ENCODE data around the gene ARHGAP12. TPM values are rescaled to one million over a fixed set of nuclear protein-coding genes. Genes with fewer than 3 reads are reported as not detected.

ARHGAP12 gene
- polyA plus RNA-seq, 1 donor from 2014 or later = 62.6 TPM

- no peak overlapping the region for H3K4me3 ChIP-seq (ENCODE audit: low read length)
- H2AFZ ChIP-seq (ENCODE audit: low read depth, low read length) = no peak overlapping the region
- H3K79me2 ChIP-seq (replicated peaks; ENCODE audit: insufficient read depth, low read length) = no peaks in the 10 kb centered on the region
- no peaks in the 10 kb centered on the region for H3K9me2 ChIP-seq (ENCODE audit: insufficient read depth, low read length)
- H4K20me1 ChIP-seq (ENCODE audit: insufficient read depth) = no peaks in the 10 kb centered on the region
- no peaks in the 10 kb centered on the region for H3K27me3 ChIP-seq (ENCODE audit: insufficient read depth, low read depth, low read length)
- H3K36me3 ChIP-seq (ENCODE audit: insufficient read depth, low read length) = peaks cover under 1% of the 10 kb centered on the region
- H3K27ac ChIP-seq (ENCODE audit: low read length) = no peak overlapping the region
- H3F3A ChIP-seq (ENCODE audit: insufficient read depth, low read length, poor library complexity, severe bottlenecking) = no peaks in the 10 kb centered on the region
- H3K9me3 ChIP-seq (ENCODE audit: low read length) = no peaks in the 10 kb centered on the region
- H3K4me2 ChIP-seq (ENCODE audit: low read length) = no peak overlapping the region
- TF ChIP-seq REST (IDR thresholded peaks at IDR 0.05; ENCODE audit: borderline replicate concordance) (no peak), SMC3 (conservative IDR thresholded peaks at IDR 0.05; ENCODE audit: poor library complexity) (no peak), CTCF (IDR thresholded peaks at IDR 0.05; ENCODE audit: poor library complexity, severe bottlenecking) (no peak), TAF1 (IDR thresholded peaks at IDR 0.05; ENCODE audit: low read depth) (no peak), POLR2AphosphoS5 (IDR thresholded peaks at IDR 0.05) (no peak), EP300 (conservative IDR thresholded peaks at IDR 0.05; ENCODE audit: poor library complexity, severe bottlenecking) (no peak), EZH2 (IDR thresholded peaks at IDR 0.05; ENCODE audit: borderline replicate concordance, insufficient read depth, low read length, poor library complexity, severe bottlenecking) (no peak), RAD21 (conservative IDR thresholded peaks at IDR 0.05) (no peak), MXI1 (conservative IDR thresholded peaks at IDR 0.05; ENCODE audit: poor library complexity, severe bottlenecking) (no peak)
- no peak overlapping the region for H3K9ac ChIP-seq (ENCODE audit: low read length)
Measured at GRCh38 chr10:31822616-31823318, 105.9 kb downstream of the ARHGAP12 start.

GRCh38 chr10:31822150-31822549 lies 106.5 kb downstream of the ARHGAP12 start:
- no peaks in the 10 kb centered on the region for H3F3A ChIP-seq (ENCODE audit: insufficient read depth, low read length, poor library complexity, severe bottlenecking)
- TF ChIP-seq EP300 (conservative IDR thresholded peaks at IDR 0.05; ENCODE audit: poor library complexity, severe bottlenecking) = no peak
- TF ChIP-seq POLR2AphosphoS5 (IDR thresholded peaks at IDR 0.05) = peak; percentile 18
- no peak for TF ChIP-seq SMC3 (conservative IDR thresholded peaks at IDR 0.05; ENCODE audit: poor library complexity)
- no peak for TF ChIP-seq EZH2 (IDR thresholded peaks at IDR 0.05; ENCODE audit: borderline replicate concordance, insufficient read depth, low read length, poor library complexity, severe bottlenecking)
- no peak for TF ChIP-seq RAD21 (conservative IDR thresholded peaks at IDR 0.05)
- no peak overlapping the region for H3K9ac ChIP-seq (ENCODE audit: low read length)
- no peak overlapping the region for H2AFZ ChIP-seq (ENCODE audit: low read depth, low read length)
- H4K20me1 ChIP-seq (ENCODE audit: insufficient read depth) = no peaks in the 10 kb centered on the region
- H3K79me2 ChIP-seq (replicated peaks; ENCODE audit: insufficient read depth, low read length) = no peaks in the 10 kb centered on the region
- H3K27ac ChIP-seq (ENCODE audit: low read length) = no peak overlapping the region
- no peaks in the 10 kb centered on the region for H3K9me3 ChIP-seq (ENCODE audit: low read length)
- peaks cover 4% of the 10 kb centered on the region for H3K36me3 ChIP-seq (ENCODE audit: insufficient read depth, low read length)
- no peaks in the 10 kb centered on the region for H3K27me3 ChIP-seq (ENCODE audit: insufficient read depth, low read depth, low read length)
- H3K4me3 ChIP-seq (ENCODE audit: low read length) = no peak overlapping the region
- H3K4me2 ChIP-seq (ENCODE audit: low read length) = no peak overlapping the region
- H3K9me2 ChIP-seq (ENCODE audit: insufficient read depth, low read length) = no peaks in the 10 kb centered on the region

All from neural cell (in vitro differentiated cells).